GM21576 (cell line): Measurements from ENCODE around the gene OR52A1.
"Not testable (repeated sequence)": the region's sequence is repeated elsewhere in the genome, so short reads cannot be mapped to it uniquely, and the experiment has no call there.

Experiments used
- ATAC-seq: cut with Tn5 transposase; IDR thresholded peaks from one replicate; pipeline ENCODE4 v1.9.1; 2021; ENCODE audit warnings: mild to moderate bottlenecking, moderate library complexity; ENCODE audit not compliant: unreplicated experiment

The OR52A1 gene

DNA sequence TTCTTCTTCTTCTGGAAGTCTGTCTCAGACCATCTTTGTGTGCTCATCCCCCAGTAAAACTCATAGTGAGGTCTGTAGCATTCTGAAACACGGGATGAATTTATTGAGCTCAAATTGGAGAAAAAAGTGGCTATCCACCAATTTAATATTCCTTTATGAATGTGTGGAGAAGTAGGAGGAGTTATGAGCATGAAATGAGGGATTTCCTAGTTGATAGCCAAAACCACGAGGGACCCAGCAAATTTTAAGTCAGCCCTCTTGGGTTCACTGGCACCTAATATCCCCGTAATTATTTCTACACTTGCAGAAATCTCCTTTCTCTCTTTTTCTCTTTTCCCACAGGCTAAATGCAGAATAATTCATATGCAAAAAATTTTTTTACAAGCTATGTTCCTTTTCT lies at the start of gene OR52A1:
Gene OR52A1, minus strand, starts transcription at position 101 of the 400 bp plus-strand sequence. CDS start 2,388 bp downstream, outside the sequence.
- no peak for ATAC-seq

DNA sequence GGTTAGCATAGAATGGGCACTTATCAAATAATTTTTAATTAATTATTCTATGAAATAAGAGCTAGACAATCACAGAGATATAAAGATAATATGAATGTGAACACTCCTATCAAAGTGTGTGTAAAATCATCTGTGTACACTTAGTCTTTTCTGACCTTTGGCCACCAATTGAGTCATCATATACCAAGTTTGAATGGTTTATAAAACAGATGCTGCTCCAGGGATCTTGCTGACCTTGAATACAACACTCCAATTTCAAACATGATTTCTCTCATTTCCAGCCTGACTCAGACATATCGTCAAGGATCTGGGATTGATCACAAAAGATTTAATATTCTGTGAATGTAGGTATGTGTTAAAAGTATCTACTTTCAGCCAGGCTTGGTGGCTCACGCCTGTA lies 48.8 kb upstream of the OR52A1 start:
- no peak for ATAC-seq

DNA sequence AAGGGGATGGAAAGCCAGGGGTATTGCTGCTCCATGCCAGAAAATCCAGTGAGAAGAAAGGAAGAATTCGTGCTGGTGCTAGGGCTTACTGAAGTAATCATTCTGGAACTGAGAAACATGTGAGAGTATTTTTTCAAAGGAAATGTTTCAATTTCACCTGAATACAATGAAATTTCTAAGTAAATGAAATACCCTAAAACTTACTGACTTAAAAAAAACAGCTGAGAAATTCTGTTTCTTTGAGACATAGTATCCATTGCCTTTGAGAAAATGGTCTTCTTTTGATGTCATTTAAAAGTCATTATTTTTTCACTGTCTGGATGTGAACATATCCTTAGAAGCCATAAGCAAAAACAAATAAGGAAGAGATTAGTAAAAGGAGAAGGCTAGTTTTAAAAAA lies 46.0 kb upstream of the OR52A1 start, which contains the start of gene OR51V1:
Gene OR51V1, minus strand, starts transcription at position 101 of the 400 bp plus-strand sequence. Its CDS starts 0 bp downstream, at position 101.
- no peak for ATAC-seq

GRCh38 chr11:5198285-5198684 lies 43.7 kb upstream of the OR52A1 start:
- ATAC-seq = no peak

GRCh38 chr11:5197536-5197935 lies 43.0 kb upstream of the OR52A1 start:
- ATAC-seq = no peak

DNA sequence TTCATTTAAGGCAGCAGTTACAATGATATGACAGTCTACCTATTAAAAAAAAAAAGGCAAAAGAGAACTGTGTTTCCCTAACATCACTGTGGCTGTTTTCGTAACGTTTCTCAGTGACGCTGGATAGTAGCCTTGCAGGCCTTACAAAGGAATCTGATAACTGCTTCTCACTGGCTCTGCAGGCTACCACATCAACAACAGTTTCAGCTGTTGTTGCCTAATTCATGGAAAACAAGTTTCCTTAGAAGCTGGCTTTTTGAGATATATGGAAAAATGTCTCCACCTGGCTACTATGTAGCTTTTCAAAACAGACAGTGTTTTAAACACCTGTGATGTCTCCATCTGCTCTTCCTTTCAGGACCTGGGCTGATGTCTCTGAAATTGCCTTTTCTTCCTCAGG lies 42.2 kb upstream of the OR52A1 start:
- ATAC-seq = no peak

GRCh38 chr11:5196067-5196466 lies 41.5 kb upstream of the OR52A1 start:
- ATAC-seq = no peak

GRCh38 chr11:5192738-5193137 lies 38.2 kb upstream of the OR52A1 start:
- no peak for ATAC-seq

DNA sequence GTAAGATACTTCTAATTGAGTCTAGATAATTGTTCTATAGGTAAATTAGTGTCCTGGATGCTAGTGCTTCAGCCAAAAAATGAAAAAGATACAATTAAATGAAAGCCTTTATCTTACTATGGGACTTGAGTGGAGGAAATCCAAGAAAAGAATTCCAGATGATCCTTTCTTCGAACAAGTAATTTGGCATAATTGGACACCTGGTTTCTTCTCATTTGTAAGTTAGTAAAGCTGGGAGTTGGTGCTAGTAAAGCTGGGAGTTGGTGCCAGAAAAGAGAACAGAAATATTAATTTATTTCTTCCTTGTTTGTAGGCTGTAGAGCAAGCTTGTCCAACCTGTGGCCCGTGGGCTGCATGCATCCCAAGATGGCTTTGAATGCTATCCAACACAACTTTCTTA lies 33.6 kb upstream of the OR52A1 start:
- no peak for ATAC-seq

GRCh38 chr11:5178046-5178837 lies 23.7 kb upstream of the OR52A1 start:
- ATAC-seq = no peak

- ATAC-seq = no peak
These were observed 20.4 kb upstream of the OR52A1 start for GRCh38 chr11:5174934-5175333.

- no peak for ATAC-seq
These were observed 17.3 kb upstream of the OR52A1 start for GRCh38 chr11:5171856-5172255.

- ATAC-seq = not testable (repeated sequence)
These were observed 11.3 kb upstream of the OR52A1 start for GRCh38 chr11:5165898-5166297.

DNA sequence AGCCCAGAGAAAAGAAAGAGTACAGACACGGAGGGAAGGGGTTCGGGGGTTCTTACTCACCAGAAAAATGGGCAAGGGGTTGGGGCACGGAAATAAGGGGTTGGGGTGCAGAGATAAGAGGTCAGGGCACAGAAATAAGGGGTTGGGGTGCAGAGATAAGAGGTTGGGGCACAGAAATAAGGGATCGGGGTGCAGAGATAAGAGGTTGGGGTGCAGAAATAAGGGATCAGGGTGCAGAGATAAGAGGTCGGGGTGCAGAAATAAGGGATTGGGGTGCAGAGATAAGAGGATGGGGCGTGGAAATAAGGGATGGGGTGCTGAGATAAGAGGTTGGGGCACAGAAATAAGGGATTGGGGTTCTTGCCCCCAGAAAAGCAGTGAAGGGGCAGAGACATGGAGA lies 10.2 kb upstream of the OR52A1 start:
- ATAC-seq = not testable (repeated sequence)

DNA sequence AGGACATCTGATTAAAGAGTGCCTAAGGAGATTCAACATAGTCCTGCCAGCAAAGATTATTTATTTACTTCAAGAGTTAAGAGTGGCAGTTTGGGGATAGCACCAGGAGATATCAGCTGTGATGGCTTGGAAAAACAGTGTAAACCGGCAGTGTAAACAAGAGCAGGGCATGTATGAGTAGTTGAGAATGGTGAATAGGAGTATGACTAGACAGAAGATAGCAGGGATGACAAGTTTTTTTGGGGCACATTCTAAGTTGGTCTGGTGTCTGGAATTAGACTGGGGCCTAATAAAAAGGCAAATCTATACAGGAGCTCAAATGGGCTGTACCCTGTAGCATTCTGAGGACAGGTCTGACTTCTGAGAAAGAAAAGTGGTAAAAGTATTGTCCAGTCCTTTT lies 6.5 kb upstream of the OR52A1 start:
- ATAC-seq = not testable (repeated sequence)

GRCh38 chr11:5160217-5160616 lies 5.7 kb upstream of the OR52A1 start:
- ATAC-seq = not testable (repeated sequence)

GRCh38 chr11:5159806-5160205 lies 5.2 kb upstream of the OR52A1 start:
- ATAC-seq = no peak

DNA sequence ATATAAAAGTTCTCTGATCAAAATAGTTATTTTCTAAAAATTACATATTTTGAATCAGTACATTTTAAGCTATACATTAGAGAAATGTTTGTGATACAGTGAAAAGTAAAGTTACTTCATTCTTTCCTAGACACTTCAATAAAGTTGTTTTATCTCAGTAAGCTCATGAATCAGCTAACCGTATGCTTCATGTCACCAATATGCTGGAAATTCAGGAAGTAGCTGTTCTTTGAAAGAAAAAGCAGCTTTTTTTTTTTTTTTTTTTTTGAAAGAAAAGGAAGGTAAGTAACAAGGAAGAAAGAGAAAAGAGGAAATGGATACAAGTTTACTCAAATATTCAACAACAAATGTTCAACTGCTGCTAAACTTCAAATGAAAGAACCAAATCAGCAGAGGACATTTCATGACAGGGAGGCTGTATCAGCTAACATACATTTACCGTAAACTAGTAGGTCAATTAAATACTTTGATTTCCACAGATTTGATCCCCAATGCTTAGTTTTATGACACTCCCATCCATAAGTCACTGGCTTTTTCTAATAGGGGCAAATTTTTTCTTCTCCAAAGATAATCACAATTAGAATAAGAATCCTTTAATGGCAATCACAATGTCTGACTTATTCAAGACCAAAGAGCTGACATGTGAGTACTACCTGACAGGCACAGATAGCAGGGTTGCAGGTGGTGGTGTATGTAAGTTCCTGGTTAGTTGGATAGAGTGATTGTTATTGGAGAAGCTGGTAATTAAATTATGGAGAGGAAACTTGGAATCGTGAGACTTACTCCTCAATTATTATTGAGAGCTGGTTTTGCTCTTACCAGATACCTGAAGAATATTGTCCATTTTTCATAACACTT lies 754 bp downstream of the OR52A1 start:
- no peak for ATAC-seq

- ATAC-seq = no peak
These were observed 2.8 kb downstream of the OR52A1 start for GRCh38 chr11:5151713-5152153.

DNA sequence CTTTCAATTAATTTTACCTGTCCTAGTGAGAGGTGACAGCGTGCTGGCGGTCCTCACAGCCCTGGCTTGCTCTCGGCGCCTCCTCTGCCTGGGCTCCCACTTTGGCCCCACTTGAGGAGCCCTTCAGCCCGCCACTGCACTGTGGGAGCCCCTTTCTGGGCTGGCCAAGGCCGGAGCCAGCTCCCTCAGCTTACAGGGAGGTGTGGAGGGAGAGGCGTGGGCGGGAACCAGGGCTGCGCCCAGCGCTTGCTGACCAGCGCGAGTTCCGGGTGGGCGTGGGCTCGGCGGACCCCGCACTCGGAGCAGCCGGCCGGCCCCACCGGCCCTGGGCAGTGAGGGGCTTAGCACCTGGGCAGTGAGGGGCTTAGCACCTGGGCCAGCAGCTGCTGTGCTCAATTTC lies 10.4 kb downstream of the OR52A1 start:
- not testable (repeated sequence) for ATAC-seq

DNA sequence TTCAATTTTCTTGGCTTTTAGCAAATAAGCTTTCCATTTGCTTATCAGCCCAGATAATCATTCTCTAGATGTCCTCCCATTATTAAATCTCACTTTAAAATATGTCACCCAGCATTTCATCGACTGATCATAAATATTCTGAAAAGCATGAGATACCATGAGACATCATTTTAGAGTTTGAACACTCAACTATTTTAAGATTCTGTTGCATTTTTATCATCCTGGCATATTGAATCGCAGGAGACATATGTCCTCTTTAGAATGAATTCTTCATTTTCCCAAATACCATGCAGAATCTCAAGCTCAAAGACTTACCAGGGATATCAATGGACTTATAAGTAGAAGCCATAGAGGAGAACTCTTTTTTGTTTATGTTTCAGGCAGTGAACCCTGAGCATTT lies 16.6 kb downstream of the OR52A1 start, which contains the start of gene OR52A5:
Gene OR52A5, minus strand, starts transcription at position 361 of the 400 bp plus-strand sequence. CDS start 5,714 bp downstream, outside the sequence.
- ATAC-seq = no peak

- ATAC-seq = no peak
These were observed 17.5 kb downstream of the OR52A1 start for GRCh38 chr11:5137014-5137413.
